Activated T-cell treated with anti-CD3 and anti-CD28 coated beads for 24 hours (primary cell): ENCODE measurements around the gene CDK5RAP3.
"Not testable (repeated sequence)": the region's sequence is repeated elsewhere in the genome, so short reads cannot be mapped to it uniquely, and the experiment has no call there.

Experiments used
- DNase-seq: peaks from one replicate; pipeline ENCODE4 v3.0.0-alpha.2; 2020; ENCODE audit warnings: low read depth

CDK5RAP3 gene

DNA sequence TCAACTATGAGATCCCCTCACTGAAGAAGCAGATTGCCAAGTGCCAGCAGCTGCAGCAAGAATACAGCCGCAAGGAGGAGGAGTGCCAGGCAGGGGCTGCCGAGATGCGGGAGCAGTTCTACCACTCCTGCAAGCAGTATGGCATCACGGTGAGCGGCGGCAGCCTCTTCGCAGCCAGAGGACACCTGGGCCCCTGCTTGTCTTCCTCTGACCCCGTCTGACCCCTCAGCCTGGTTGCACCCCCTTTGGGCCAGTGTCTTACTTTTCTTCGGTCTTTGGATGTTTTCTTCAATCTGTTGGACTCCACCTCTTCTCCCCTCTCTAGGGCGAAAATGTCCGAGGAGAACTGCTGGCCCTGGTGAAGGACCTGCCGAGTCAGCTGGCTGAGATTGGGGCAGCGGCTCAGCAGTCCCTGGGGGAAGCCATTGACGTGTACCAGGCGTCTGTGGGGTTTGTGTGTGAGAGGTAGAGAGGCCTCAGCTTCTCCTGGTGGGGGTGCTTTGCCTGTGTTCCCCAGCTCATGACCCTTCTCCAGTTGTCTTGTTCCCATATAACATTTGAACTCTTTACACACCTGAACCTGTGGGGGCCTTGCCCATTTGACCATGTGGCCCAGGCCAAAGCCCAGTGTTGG lies 4.4 kb downstream of the CDK5RAP3 start:
- no peak for DNase-seq

DNA sequence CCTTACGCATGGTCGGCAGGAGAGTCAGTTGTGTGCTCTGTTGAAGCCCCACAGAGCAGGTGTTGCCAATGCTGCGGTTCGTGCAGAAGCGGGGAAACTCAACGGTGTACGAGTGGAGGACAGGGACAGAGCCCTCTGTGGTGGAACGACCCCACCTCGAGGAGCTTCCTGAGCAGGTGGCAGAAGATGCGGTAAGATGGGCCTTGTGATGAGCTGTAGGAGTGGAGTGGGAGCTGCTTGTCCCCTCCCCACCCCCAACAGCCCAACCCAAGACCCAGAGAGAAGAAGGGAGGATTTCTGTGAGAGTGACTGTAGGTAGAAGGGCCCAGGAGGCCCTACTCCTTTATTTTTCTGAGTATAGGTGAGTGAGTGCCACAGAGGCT lies 4.9 kb downstream of the CDK5RAP3 start:
- DNase-seq, result no peak

DNA sequence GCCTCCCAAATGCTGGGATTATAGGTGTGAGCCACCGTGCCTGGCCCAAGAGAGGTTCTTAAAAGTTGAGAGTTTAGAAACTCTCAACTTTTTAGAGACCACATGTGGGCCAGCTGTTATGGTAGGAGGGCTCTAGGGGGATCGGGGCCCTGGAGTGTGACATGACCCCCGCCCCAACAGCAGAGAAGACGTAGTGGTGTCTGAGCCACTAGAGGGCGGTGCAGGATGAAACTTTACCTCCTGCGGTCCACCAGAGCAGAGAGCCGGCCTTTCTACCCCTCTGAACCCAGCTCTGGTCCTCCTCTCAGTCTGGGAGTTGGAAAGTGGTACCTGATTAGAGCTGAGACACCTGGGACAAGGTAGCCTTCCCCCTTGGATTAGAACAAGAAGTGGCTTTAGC lies 7.4 kb downstream of the CDK5RAP3 start:
- DNase-seq, result peak; percentile 20

DNA sequence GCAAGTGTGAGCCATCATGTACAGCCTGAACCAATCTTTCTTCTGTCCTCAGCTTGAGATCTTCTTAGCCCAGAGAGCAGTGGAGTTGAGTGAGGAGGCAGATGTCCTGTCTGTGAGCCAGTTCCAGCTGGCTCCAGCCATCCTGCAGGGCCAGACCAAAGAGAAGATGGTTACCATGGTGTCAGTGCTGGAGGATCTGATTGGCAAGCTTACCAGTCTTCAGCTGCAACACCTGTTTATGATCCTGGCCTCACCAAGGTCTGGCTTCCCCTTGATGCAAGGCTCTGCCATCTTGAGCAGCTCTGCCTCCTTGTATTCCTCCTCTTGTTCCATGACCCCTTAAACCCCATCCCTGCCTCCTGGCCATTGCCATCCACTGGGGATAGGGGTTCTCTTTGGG lies 9.6 kb downstream of the CDK5RAP3 start:
- DNase-seq, result no peak

DNA sequence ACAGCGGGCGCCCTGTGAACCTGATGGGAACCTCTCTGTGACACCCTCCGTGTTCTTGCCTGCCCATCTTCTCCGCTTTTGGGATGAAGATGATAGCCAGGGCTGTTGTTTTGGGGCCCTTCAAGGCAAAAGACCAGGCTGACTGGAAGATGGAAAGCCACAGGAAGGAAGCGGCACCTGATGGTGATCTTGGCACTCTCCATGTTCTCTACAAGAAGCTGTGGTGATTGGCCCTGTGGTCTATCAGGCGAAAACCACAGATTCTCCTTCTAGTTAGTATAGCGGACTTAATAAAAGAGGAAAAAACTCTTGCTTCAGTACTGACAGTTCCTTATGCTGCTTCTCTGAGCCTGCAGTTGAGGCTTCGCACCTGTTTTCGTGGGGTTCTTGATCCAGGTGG lies 10.5 kb downstream of the CDK5RAP3 start:
- no peak for DNase-seq

DNA sequence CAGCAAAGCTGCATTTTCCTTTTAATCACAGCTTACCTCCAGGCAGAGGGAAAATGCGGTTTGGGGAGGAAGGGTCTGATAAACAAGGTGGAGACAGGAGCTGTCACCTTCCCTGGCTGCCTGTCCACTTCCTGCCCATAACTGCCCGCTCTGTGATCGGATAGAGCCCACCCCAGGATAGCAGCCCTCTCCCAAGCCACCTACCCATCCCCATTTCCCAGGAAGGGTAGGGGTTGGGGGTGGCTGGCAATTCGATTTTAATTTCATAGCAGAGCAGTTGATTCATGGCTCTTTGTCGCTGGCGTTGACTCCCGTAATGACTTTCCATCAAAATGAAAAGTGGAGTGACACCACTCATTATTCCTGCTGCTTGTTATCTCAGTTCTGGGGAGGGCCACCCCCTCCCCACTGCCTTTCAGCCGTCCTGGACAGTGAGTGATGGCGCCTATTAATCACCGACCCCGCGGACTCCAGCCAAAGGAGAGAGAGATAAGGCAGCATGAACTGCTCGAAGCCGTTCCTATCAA lies 11.2 kb downstream of the CDK5RAP3 start:
- no peak for DNase-seq

DNA sequence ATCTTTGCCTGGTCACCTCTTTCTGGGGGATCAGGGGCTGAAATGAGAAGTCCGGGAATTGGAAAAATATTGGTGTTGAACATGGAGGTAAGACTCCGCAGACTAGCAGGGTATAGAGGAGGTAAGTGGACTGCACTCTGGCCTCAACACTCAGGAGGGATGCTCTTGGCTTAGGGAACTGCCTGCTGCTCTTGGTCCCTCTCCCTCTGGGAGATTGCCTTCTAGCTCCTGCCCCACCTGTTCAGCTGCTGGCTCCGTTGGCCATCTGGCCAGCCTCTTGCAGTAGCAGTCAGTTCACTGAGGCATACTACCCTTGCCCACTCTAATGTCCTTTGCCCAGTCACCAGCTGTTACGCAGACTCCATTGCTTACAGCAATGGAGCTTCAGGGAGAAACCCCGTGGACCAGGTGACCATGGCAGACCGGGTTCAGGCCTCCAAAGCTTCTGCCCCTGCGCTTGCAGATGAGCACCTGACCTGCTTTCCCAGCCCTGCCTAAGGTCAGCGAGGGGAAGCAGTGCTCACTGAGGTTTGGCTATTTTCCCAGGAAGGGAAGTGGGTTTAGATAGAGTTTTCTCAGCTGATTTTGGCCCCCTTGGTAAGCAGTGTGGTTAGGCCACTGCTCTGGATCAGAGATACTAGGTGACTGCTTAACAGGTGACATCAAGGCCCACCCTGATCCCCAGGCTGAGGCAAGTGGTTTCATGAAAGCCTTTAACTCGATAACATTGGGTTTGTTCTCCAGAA lies 11.9 kb downstream of the CDK5RAP3 start:
- DNase-seq, result no peak

DNA sequence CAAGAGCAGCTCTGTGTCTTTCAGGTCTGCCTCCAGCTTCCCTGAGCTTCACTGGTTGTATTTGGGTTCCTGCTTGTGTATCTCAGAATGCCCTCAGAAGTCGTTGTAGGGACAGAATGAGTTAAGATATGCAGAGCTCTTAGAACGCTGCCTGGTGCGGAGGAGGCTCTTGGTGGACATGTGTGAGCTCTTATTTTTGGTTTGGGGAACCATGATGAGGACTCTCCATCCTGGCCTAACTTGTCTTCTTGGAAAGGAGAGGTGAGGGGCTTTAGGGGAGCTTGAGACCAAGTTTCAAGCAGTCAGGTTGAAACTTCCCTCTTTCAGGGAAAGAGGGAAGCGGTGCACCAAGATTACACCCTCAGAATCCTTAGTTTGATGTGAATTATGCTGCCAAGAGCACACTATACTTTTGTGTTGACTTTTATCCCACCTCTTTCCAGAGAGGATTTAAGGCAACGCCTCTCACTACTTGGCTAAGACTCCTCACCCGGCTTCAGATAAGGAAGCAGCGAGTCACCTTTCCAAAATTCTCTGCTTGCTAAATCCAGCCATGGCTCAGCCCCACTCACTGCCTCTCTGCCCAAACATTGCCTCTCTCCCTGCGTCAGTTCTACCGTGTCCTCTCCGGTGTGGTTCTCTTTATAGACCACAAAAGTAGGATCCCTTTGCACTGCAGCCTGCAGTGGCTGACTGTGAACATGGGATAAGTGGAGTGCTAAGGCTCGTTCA lies 12.7 kb downstream of the CDK5RAP3 start:
- DNase-seq, result no peak

DNA sequence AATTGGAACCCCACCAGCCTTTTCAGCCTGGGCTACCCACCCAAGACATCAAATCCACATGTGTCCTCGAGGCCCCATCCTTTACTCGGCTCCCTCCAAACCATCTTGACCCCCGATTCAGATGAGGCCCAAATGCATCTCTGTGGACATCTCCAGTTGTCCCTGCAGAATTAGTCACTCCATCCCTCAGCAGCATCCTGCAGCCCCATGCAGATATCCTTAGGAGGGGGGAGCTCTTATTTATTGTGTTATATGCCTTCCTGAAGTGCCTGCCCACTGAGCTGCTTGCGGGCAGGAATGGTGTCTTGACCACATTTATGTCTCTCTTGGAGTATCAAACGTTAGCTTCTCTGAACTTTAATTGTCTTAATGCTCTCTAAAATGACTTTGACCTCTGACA lies 15.6 kb downstream of the CDK5RAP3 start:
- no peak for DNase-seq

DNA sequence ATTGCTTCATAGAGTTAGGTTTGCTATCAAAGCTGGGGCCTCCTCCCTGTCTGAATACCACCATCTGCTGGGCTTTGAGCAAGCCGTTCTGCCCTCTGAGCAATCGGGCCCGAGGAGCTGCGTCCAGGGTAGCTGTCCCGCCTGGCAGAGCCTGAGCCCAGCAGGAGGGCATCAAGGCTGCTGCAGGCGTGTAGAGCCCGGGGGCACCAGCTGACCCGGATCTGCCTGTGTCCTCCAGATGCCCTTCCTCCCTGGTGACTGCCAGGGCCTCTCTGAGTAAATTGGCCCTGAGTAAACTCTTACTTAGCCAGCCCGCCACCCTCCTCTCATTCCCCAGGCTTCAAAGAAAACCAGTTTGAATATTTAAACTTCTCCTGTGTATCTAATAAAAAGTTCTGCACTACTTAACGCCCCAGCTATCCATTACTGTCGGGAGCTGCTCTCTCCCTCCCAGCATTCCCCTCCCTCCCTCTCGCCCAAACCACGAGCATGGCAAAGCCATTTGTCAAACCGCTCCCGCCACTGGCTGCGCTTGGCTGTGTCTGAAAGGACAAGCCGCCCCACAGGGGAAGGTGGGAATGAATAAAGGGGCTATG lies 16.4 kb downstream of the CDK5RAP3 start:
- no peak for DNase-seq

DNA sequence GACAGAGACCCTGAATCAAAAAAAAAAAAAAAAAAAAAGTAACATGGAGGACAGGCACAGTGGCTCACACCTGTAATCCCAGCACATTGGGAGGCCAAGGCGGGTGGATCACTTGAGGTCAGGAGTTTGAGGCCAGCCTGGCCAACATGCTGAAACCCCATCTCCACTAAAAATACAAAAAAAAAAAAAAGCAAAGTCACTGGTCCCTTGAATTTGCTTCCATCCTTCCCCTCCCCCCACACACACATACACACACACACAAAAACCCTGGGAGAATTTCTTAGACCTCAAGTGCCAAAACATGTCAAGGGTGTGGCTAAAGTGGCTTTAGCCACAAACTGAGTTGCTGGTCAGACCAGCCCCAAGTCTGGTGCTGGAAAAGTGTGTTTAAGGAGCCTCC lies 17.5 kb downstream of the CDK5RAP3 start:
- not testable (repeated sequence) for DNase-seq

DNA sequence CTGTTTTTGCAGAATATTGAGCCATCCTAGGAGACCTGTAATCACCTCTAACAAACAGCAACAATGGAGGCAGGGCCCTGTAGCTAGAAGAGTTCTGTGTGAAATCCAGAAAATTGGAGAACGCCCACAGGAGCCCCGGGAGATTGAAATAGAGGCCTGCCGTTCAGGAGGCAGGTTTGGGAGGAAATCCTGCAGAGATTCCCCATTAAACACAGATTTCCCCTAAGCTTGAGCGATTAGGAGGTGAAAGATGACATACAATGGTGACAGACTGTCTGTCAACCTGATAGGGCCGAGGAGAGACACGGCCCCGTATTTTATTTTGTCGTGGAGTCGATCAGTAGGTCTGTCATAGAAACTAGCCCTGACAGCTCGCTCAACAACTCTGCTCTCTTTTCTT lies 18.2 kb downstream of the CDK5RAP3 start:
- DNase-seq, result no peak

DNA sequence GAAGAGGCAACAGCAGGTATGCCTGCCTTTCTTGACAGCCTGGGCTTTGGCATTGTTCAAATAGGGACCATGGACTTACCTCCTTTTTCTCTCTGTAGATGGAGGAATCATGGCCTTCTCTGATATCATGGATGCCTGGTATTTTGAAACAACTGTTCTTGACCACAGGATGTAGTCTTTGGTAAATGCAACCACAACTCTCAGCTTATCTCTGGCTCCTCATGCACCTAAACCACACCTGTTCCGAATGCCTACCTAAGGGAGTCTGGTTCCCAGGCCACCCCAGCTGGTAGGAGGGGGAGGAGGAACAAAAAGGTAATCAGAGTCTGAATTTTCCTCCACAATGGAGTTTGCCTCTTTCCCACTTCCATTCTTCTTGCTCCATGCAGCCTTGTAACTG lies 18.8 kb downstream of the CDK5RAP3 start:
- no peak for DNase-seq

DNA sequence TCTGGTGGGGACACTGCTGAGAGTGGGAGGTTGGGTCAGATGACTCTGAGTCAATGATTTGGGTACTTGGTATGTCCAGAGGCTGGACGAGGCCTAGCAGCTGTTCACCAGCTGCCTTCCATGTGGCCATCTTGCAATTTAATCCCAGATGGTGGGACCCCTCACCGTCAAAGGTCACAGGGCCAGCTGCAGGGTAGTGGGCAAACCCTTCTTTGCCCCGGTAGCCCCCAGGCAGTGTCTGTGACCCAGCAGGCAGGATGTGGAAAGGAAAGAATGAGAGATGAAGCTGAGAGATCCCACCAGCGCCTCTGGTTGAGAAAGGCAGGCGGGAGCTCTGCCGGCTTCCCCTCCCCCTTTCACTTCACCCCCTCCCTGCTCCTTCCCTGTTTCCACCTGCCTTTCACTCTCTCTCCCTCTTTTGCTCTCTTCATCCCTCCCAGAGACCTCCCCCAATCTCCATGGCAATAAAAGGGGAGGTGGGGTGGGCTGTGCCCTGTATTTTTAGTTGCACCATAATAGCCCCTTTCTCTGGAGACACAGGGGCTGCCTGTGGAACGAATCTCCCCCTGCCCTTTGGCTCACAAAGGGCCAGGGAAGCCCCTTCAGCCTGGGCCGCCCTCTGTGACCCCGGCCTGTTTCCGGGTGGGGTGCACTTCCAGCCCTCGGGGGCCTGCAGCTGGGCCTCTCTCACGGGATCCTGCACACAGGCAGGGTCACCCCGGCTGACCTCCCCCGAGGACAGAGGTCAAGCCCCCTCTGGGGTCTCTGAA lies 20.2 kb downstream of the CDK5RAP3 start:
- DNase-seq, result no peak

DNA sequence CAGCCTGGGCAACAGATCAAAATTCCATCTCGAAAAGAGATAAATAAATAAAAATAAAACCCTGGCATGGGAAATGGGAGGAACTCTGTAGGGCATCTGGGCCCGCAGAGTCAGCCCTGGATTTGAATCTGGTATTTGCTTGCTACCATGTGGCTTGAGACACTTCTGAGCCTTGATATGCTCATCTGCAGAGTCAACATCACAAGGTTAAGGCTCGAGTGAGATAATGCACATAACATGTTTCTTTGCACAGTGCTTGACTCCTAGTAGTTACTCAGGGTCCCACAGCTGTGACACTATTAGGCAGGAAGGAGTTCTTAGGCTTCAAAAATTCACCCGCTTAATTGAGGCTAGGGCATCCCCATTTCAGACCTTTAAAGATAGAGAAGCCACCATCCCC lies 21.3 kb downstream of the CDK5RAP3 start:
- no peak for DNase-seq

DNA sequence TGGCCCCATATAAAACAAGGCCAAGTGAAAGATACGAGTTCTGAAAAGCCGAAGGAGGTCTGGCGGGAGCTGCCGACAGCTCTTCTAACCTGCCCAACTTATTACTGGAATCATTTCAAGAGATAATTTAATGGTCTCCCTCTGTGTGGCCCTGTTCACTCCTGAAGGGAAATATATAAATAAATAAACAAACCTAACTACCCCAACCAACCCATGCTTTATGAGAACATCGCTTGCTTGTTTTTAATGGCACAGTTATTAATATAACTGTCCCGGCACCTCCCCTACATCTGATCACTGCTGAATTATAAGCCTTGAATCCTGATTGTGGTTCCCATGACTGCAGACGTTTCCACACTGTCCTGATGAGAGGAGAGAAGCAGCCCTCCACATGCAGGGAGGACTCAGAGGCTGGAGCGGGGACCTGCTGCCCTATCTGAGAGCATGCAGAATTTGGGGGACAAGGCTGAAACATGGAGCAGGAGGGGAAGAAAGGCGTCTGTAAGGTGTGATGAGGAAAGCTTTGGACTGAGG lies 22.2 kb downstream of the CDK5RAP3 start:
- no peak for DNase-seq

DNA sequence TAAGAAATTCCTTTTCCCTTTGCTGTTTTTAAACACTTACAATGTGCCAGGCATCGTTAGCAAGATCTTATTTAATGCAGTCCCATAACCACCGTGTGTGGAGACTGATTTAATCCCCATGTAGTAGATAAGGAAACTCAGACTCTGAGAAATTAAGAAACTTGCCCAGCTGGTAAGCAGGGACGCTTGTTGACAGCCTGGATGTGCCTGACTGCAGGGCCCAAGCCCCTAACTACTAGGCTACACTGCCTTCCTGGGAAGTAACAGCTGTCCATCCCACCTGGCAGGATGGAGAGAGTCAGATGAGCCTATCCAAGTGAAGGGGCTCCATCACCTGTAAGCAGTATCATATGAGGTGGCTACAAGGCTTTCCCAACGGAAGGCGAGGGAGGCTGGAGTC lies 23.1 kb downstream of the CDK5RAP3 start:
- DNase-seq, result no peak

DNA sequence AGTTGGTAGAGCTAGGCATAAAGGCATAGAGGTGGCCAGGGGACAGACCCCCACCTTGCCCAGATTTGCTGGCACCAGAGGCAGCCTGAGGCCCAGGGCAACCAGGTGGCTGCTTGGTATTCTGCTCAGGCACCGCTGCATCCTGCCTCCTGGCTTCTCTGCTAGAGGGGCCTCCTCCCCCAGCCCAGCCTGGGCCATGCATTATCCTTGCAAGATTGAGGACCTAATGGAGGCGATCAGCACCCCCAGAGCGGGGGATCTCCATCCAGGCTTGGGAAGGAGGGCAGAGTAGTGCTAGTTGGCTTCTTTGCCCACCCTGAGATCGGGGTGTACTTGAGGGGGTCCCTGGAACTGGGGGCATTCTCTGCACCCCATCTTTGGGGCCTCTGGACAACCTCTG lies 23.8 kb downstream of the CDK5RAP3 start:
- DNase-seq, result no peak

DNA sequence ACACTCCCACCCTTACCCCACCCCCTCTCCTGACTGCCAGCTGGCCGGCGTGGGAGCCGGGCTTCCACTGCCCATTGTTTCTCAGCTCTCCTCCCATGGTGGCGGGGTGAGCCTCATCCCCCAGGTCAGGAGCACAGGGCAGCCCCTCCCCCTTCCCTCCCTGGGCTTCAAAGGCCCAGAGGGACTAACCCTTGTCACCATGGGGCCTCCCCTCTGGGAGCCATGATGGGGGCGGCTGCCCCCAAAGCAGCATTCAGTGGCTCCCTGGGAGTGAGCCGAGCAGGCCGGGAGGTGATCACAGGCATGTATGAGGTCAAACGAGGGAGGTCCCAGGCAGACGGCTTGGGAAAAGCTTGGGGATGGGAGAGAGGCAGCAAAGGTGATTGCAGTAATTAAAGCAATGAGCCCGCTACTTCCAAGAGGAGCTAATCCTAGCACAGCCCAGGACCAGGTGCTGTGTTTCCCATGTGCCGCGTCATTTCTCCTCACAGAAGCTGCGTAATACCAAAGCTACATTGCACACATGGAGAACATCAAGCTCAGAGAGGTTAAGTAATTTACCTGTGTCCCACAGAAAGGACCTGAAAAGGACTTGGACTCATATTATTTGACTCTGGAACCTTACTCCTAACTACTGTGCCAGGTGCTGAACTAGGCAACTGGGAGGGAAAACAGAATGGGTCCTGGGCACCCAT lies 24.5 kb downstream of the CDK5RAP3 start:
- no peak for DNase-seq

DNA sequence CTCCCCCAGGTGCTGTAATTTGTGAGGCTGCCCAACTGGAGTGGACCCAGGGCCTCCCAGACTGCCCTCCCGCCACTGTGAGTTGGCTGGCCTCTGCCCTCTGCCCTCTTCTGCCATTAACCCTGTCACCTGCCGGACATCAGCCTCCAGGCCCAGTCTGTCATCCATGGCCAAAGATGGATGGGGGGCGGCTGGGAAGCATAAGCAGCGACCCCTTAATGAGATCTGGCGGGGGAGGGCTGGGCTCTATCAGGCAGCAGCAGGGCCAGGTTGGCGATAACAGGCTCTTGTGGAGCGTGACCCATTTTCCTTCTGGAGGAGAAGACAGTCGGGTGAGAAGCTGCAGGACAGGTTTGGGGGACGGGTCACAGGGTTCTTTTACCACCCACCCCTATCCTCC lies 25.3 kb downstream of the CDK5RAP3 start:
- DNase-seq, result no peak

DNA sequence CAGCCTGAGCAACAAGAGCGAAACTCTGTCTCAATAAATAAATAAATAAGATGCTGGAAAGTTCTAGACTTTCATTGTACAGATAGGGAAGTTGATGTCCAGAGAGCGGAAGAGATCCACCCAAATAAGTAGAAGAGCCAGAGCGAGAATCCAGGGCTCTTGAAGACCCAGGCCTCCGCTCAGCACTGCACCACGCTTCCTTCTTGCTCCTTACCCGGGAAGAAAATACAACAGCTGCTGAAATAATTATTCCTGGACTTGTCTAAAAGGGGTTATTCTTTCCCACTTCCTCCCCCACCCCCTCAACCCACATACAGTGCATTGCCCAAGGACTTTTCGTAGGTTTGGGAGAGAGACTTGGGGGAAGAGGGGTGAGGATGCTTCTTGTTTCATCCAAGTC lies 26.7 kb downstream of the CDK5RAP3 start:
- no peak for DNase-seq
